Measurements from ENCODE around the gene SDC4.
A peak's percentile ranks its signal among the peaks of the same experiment; 100 is the strongest.
"Not testable (repeated sequence)": the region's sequence is repeated elsewhere in the genome, so short reads cannot be mapped to it uniquely, and the experiment has no call there.

Gene SDC4

DNA sequence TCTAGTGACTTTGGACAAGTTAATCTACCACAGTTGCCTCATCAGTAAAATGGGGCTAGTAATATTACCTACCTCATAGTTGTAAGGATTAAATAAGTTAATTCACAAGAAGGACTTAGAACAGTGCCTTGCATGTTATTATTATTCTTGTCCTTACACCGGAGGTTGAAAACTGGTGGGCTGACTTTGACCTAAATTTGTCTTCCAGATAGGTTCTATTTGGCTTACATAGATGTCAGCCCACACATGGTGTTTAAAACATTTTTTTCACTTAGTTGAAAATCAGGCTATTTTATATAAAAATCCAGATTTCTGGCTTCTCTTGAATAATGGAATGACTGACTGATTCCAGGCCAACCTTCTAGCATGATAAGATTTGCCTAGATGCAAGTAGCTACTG, 18.0 kb upstream of the SDC4 start:
- no peak for DNase-seq
- in situ Hi-C loops (cut with HindIII; ENCODE audit: low pct_ligation_motif_present, low pct_unique_long_range_greater_than_20kb, low sequenced_read_pairs), result no loop called here

DNA sequence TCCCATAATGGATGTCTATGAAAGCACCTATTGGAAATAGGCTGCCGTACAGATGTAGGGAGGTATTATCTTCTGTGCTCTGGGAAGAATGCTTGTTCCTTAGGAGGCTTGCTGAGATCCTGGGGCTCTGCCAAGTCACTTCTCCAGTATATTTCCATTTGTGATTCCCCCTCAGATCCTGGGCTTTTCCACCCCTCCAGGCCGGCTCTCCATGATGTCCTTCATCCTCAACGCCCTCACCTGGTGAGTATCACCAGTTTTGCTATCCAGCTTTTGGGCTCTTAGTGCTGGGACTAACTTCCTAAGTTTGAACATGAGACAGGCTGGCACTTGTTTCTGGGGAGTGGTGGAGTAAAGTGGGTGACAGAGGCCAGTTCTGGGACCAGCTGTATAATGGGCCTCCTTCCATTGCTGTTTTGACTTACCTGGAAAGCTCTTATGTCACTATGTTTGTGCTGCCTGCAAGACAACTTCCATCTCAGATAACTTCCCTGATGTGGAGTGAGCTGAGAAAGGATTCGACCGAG, 17.3 kb upstream of the SDC4 start:
- in situ Hi-C loops (cut with HindIII; ENCODE audit: low pct_ligation_motif_present, low pct_unique_long_range_greater_than_20kb, low sequenced_read_pairs), result no loop called here
- DNase-seq, result no peak

DNA sequence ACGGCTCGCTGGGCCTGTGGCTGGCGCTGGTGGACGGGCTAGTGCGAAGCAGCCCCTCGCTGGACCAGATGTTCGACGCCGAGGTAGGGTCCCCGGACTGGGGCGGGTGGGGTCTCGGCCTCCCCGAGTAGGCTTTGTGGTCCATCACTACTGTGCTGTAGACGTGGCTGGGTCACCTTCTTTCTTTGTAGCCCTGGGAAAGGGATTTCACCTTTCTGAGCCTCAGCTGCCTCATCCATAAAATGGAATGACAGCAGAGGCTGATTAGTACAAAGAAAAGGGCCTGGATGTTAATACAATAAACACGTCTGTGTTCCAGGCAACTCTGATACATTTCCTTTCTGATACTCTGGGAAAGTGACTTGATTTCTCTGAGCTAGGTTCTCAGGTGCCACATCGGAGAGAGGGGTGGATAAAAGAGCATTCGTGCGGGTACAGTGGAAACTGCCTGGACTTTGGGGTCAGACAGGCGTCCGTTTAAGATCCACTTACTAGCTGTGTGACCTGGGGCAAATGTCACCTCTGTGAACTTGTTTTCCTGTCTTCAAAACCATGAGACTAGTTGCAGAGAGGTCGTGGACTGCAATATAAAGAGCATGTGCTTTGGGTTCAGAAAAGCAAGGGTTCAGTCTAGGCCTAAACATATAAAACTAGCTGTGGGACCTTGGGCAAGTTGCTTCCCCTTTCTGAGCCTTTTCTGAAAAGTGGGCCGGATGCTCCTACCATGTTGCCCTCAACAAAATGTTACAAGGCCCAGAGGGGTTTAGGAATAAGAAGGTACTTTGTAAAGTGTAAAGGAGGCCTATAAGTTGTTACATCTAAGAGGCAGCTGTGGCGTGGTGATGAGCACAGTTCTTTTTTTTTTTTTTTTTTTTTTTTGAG, 15.6 kb upstream of the SDC4 start:
- in situ Hi-C loops (cut with HindIII; ENCODE audit: low pct_ligation_motif_present, low pct_unique_long_range_greater_than_20kb, low sequenced_read_pairs), result no loop called here
- no peak for DNase-seq

DNA sequence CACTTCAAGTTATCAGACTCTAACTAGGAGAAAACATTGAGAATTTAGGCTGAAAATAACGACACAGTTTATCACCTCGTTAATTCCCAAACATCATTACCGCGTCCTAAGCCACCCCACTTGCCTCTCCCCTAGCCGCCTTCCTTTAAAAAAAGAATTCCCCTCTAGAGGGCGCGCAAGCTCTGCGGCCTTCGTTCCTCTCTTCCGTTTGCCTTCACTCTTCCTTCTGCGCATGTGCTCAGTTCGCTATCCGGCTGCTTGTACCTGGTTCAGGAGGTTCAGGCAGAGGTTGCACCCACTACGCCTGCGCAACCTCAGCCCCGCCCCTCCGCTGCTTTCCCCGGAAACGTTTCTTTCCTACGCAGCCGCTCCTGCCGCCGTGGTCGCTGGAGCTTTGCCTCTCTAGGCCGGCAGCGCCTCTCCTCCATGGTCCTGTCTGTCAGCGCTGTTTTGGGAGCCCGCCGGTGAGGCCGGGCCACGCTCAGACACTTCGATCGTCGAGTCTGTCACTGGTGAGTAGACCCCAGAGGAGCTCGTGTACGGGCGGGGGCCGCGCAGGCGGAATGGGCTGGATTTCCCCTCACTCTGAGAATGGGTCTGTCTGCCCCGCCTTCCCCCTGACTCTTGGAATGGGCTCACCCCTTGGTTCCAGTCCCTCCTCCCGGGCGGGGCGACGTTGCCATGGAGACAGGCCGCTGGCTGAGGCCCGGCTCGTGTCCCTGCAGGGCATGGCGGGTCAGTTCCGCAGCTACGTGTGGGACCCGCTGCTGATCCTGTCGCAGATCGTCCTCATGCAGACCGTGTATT, 14.8 kb upstream of the SDC4 start, which contains the start of gene SYS1:
Gene SYS1 (plus strand): TSS at position 353 of the 807 bp plus-strand sequence. CDS start 376 bp downstream, at position 729.
- peak; percentile 96 for DNase-seq
- in situ Hi-C loops (cut with HindIII; ENCODE audit: low pct_ligation_motif_present, low pct_unique_long_range_greater_than_20kb, low sequenced_read_pairs), result no loop called here

DNA sequence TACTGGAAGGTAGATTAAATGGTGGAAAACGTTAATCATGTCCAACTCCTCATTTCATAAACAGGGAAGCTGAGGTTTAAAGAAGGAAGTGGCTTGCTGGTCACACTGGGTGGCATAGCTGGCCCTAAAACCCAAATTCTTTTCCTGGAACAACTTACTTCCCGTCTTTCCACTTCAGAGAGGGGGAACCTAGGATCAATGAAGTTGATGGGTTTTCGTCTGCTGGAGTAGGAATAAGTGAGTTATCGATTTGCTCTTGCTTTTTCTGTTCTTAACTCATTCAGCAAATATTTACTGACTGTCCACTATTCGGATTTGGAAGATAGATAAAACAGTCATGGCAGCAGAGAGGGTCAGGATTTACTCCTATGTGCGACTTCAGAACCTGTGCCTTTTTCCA, 13.6 kb upstream of the SDC4 start:
- in situ Hi-C loops (cut with HindIII; ENCODE audit: low pct_ligation_motif_present, low pct_unique_long_range_greater_than_20kb, low sequenced_read_pairs), result no loop called here

DNA sequence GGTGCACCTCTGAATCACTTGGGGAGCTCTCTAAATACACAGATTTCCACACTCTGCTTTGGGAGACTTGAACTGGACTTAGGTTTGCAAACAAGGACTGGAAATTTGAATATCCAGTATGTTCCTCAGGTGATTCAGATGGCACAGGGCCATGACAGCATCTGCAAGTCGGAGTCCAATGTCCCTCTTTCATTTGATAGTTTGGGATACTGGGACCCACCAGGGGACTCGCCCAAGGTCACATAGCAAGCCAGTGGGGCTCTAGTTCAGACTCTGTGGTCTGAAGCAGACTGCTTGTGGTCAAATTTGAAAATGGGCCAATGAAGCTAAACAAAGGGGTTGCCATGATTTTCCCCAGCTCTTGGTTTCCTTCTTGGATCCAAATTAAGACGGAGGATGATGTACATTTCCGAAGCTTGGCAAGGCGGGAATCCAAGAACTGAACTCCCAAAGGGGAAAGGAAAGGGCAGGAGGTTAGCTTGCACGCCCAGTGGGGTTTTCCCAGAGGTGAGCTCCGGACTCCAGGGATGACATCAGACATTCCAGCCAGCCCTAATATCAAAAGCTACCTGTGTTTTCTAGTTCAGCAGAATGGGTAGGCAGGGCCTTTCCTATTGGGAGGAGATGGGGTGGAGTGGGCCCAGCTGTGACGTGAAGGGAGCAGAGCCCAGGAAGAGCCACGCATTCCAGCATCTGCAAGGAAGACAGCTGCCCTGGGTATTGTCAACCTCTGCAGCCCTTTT, 11.4 kb upstream of the SDC4 start:
- in situ Hi-C loops (cut with HindIII; ENCODE audit: low pct_ligation_motif_present, low pct_unique_long_range_greater_than_20kb, low sequenced_read_pairs), result no loop called here
- DNase-seq, result no peak

More for the DNA sequence above, 13.6 kb upstream of the SDC4 start:
- no peak for DNase-seq

DNA sequence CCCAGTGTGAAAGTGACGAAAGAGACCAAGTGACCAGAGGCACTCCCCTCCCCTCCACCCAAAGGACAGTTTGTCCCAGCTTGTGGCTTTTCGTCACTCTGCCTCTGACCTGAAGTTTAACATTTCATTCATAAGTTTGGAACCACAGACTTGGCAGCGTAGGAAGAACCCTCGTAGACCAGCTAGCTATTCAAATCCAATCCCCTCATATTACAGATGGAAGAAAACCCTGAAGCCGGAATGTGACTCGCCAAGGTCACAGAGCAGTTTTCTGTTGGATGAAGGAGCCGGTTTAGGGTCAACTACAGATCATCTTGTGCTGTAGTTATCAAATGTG, 10.8 kb upstream of the SDC4 start:
- DNase-seq, result no peak

DNA sequence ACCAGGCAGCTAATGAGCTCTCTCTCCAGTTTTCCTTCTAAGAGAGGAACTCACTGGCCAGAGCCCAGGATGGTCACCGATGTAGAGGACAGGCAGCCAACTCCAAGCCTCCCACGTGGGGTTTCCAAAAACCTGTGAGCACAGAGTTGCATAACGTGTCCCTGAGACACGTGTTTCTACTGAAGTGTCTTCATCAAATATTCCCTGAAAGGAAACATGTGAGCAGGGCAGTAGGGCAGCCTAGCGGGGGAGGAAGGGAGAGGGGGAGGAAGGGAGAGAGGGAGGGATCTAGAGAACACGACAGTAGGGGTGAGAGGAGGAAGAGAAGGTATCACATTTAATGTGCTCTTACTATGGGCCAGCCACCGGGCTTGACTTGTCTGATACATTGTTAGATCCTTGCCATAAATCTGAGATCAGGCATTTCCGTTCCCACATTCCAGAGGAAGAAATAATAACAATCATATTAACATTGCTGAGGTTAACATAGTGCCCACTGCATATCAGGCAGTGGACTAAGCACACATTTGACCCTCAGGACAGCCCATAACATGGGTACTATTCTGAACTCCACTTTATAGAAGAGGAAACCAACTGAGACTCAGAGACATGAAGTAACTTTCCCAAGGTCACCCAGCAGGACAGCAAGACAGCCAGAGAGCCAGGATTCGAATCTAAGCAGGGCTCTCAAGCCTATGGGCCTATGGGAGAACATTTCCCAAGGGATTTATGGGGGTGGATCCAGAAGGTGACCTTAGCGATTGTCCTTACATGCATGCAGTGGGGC, 10.3 kb upstream of the SDC4 start:
- no peak for DNase-seq
- in situ Hi-C loops (cut with HindIII; ENCODE audit: low pct_ligation_motif_present, low pct_unique_long_range_greater_than_20kb, low sequenced_read_pairs), result no loop called here

More for the DNA sequence above, 10.8 kb upstream of the SDC4 start:
- in situ Hi-C loops (cut with HindIII; ENCODE audit: low pct_ligation_motif_present, low pct_unique_long_range_greater_than_20kb, low sequenced_read_pairs), result no loop called here

DNA sequence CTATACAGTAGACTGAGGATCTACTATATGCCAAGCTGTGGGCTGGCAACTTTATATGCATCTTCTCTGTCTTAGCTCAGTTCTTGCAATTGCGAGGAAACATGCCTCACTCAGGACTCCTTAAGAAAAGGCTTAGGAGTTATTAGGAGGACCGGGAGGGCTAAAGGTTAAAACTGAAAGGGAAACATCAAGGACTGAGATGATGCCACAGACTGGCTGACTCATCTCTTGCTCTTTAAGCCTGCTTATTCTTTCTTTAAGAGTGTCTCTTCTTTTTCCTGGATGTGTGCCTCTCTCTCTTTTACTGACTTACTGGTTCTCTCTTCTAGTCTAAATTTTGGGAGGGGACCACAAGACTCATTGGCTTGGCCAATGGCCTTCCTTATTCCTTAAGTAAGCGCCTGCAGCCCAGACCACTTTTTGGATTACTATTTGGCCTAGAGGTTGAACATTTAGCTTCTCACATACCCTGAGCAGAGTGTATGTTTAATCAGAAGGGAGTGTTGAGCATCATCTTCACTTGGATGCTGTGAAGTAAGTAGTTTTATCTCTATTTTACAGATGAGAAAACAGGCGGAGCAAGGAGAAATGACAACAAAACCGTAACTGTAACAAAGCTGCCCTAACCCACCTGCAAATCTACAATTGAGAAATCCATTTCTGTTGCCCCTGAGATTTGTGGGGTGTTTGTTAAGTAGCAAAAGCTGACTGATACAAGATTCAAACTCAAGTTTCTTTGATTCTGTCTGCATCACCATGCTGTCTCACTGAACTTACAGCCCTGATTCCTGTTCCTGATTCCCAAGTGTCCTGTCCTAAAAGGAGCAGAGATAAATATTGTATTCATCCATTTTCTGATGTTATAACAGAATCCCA, 7.2 kb upstream of the SDC4 start:
- DNase-seq, result peak; percentile 50
- in situ Hi-C loops (cut with HindIII; ENCODE audit: low pct_ligation_motif_present, low pct_unique_long_range_greater_than_20kb, low sequenced_read_pairs), result no loop called here

DNA sequence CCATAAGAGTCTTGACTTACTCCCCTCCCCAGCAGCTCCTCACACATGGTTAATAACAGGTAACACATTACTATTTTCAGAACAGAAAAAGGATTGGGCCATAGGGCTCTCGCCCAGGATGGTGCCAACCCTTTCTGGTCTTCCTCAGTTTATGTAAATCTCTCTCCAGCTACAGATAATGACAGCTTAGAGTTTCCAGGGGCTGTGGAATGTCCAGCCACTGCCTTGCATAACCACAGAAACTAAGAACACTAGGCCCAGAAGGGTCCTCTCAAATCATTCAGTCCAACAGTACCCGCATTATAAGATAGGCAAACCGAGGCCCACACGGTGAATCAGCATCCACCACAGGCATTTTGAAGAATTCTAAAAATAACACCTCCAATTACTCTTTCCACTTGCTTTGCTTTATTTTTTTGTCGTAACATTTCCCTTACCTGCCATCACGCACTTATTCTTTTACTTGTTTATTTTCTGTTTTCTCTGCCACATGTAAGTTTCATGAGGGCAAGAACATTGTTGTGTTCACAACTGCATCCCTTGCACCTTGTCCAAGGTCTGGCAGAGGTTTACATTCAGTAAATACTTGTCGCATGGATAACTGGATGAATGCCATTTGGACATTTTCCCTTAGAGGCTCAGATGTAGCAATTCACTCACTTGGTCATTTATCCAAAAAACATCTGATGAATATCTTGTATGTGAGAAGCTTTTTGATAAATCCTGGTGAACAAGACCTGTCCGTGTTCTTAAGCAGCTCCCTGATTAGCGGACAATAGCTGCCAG, 6.4 kb upstream of the SDC4 start:
- in situ Hi-C loops (cut with HindIII; ENCODE audit: low pct_ligation_motif_present, low pct_unique_long_range_greater_than_20kb, low sequenced_read_pairs), result no loop called here
- no peak for DNase-seq

DNA sequence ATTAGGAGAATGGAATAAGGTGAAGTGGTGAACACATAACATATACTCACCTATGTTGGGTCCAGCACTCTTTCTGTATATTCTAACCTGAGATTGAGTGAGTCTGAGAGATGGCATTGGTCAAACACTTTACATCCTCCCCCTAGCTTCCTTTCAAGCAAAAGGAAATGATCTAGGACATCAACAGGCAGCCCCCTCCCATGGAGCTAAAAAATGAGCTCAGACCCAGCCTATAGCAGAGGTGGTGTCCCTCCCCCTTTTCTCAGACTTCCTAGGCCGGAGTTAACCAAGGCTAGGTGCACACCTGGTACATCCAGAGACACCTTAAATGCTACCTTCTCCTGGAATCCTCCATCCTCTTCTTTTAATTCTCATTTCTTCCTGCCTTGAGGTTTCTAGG, 5.5 kb upstream of the SDC4 start:
- in situ Hi-C loops (cut with HindIII; ENCODE audit: low pct_ligation_motif_present, low pct_unique_long_range_greater_than_20kb, low sequenced_read_pairs), result no loop called here
- DNase-seq, result no peak

DNA sequence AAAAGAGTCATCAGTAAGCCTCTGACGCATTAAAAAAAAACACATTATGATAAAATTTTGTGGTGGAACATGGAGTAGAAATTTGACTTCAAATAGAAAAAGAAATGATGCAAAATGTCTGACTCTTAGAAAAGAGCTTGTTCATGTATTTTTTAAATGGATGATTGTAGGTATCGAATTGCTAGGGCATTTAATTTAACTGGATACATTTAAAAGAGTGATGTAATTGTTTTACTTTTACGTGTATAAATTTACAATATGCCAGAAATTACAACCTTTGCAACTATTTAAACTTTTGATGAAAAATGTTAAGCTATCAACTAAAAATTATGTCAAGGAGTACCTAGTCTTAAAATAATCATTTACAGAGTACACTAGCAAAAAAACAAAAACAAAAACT, 4.5 kb upstream of the SDC4 start:
- DNase-seq, result no peak
- in situ Hi-C loops (cut with HindIII; ENCODE audit: low pct_ligation_motif_present, low pct_unique_long_range_greater_than_20kb, low sequenced_read_pairs), result no loop called here

DNA sequence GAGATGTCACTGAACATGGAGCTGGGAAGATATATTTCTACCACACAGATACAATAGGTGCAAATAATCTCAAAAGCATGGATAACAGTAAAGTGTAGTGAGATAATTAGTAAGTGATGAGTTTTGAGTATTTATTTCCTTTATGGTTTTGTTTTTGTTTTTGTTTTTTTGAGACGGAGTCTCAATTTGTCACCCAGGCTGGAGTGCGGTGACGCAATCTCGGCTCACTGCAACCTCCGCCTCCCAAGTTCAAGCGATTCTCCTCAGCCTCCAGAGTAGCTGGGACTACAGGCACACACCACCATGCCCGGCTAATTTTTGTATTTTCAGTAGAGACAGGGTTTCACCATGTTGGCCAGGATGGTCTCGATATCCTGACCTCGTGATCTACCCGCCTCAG, 2.6 kb upstream of the SDC4 start:
- in situ Hi-C loops (cut with HindIII; ENCODE audit: low pct_ligation_motif_present, low pct_unique_long_range_greater_than_20kb, low sequenced_read_pairs); DNase-seq: not testable (repeated sequence)

DNA sequence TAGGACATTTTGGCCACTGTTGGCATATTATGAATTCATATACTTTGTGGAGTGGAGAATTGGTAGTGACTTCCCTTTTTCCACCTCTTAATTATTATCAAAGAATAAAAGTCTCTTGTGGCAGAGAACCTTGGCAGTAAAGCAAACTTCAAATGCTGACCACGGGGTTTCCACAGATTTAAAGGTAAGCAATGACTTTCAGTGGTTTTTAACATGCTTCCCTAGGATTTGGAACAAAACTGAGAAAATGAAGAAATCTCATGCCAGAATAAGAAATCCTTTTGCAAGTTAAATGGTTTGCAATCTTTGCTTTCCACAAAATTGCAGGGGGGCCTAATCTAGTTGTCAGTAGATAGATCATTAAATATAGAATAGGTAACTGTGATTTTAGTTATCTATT, 2.0 kb upstream of the SDC4 start:
- in situ Hi-C loops (cut with HindIII; ENCODE audit: low pct_ligation_motif_present, low pct_unique_long_range_greater_than_20kb, low sequenced_read_pairs), result no loop called here
- no peak for DNase-seq

DNA sequence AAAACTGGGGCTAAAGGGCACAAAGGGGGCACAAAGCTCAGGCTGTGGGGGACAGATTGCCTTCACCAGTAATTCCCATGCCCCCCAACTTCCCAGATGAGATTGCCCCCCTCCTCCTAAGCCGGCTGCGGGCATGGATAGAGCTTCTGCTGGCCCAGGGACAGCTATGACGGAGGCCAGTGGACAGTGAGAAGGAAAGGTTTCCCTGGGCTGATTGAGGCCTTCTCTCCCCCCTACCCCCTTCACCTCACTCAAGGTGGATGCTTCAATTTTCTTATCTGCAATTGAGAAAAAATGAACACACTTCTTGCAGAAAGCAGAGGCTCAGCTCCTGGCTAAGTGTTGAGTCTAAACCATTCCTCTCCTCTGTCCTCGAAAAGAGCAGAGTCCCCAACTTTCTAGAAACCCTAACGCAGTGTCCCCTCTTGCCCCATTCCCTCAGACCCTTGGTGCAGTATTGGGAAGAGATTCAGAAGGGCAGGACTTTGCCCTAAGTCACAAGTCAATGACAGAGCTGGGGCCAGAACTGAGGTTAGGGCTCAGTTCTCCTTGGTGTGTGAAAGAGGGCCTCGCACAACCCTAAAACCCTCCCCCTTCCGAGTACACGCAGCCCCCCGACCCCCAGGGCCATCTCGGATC, 808 bp downstream of the SDC4 start:
- in situ Hi-C loops (cut with HindIII; ENCODE audit: low pct_ligation_motif_present, low pct_unique_long_range_greater_than_20kb, low sequenced_read_pairs), result no loop called here
- no peak for DNase-seq

DNA sequence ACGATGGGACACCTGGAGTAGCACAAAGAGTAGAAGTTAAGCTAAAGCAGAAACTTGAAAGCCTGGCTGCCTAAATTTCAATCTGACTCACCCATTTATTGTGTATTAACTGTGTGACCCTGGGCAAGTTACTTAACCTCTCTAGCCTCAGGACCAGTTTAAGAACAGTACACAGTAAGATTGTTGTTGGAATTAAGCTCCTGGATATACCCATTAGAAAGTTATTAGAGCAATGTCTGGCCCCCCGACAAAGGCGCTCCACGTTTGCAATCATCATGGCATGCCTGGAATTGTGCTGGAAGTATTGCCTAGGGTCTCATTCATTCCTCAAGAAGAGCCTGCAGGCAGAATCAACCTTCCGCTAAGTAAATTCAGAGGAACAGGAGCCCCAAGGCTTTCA, 1.4 kb downstream of the SDC4 start:
- in situ Hi-C loops (cut with HindIII; ENCODE audit: low pct_ligation_motif_present, low pct_unique_long_range_greater_than_20kb, low sequenced_read_pairs), result no loop called here

More for the DNA sequence above, 1.4 kb downstream of the SDC4 start:
- DNase-seq, result no peak

Data from ACHN (cell line).